Vagina (tissue), 2 donors: ENCODE results near the gene SLC16A9.

Source experiments
- CTCF ChIP-seq, 3 experiments: fragments of 450-650 bp in 2 of 3; fragments of 200-600 bp in 1 of 3; sonication (generic) in 1 of 3; IDR thresholded peaks; one replicate each; pipeline ENCODE4 v1.5.1; 2017 to 2019; ENCODE audit warnings: antibody characterized with exemption in 3 of 3, mild to moderate bottlenecking in 2 of 3, moderate library complexity in 2 of 3
- POLR2A ChIP-seq, 2 donors: fragments of 450-650 bp; IDR thresholded peaks; one replicate each; pipeline ENCODE4 v1.6.1; 2017; ENCODE audit warnings: antibody characterized with exemption in 2 of 2, mild to moderate bottlenecking in 2 of 2, moderate library complexity in 2 of 2

DNA sequence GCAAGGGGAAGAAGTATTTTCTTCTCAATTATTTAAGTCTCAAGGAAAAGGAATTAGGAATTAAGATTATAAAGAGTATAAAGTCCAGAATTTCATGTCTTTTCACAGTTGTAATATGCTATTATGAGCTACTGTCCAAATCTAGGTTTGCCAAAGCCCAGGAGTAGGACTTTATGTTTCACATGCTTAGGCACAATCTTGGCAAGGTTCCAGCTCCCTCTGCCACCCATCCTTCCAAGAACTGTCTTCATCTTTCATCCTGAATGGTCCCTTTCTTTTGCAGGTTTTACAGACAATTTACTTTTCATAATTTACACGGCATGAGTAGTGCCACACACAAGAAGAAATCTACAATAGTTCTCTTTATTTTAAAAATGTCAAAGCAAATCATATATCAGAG is 29.5 kb downstream of the SLC16A9 start:
- TF ChIP-seq POLR2A (IDR thresholded peaks at IDR 0.05) (no peak), CTCF (IDR thresholded peaks at IDR 0.05) (no peak)
